Breast epithelium (tissue), 3 donors: ENCODE results near the gene OPHN1.

Experiments
- POLR2A ChIP-seq: fragments of 450-650 bp; IDR thresholded peaks from one replicate; pipeline ENCODE4 v1.6.1; 2016; ENCODE audit warnings: antibody characterized with exemption, mild to moderate bottlenecking, moderate library complexity
- POLR2AphosphoS5 ChIP-seq, 3 donors: sonication (generic); formaldehyde crosslinking; IDR thresholded peaks; one replicate each; pipeline ENCODE4 v1.6.1; 2017; ENCODE audit warnings: antibody characterized with exemption in 3 of 3
- TF ChIP-seq, protein P1 (sequence below), 3 donors: fragments of 450-650 bp; IDR thresholded peaks; one replicate each; pipeline ENCODE4 v1.5.1; 2016 to 2017; ENCODE audit warnings: antibody characterized with exemption in 3 of 3, mild to moderate bottlenecking in 3 of 3, moderate library complexity in 3 of 3

GRCh38 chrX:68375803-68376202, 57.5 kb downstream of the OPHN1 start:
- TF ChIP-seq POLR2A (no peak), POLR2AphosphoS5 (IDR thresholded peaks at IDR 0.05) (no peak)
- TF ChIP-seq, protein P1, sequence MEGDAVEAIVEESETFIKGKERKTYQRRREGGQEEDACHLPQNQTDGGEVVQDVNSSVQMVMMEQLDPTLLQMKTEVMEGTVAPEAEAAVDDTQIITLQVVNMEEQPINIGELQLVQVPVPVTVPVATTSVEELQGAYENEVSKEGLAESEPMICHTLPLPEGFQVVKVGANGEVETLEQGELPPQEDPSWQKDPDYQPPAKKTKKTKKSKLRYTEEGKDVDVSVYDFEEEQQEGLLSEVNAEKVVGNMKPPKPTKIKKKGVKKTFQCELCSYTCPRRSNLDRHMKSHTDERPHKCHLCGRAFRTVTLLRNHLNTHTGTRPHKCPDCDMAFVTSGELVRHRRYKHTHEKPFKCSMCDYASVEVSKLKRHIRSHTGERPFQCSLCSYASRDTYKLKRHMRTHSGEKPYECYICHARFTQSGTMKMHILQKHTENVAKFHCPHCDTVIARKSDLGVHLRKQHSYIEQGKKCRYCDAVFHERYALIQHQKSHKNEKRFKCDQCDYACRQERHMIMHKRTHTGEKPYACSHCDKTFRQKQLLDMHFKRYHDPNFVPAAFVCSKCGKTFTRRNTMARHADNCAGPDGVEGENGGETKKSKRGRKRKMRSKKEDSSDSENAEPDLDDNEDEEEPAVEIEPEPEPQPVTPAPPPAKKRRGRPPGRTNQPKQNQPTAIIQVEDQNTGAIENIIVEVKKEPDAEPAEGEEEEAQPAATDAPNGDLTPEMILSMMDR (IDR thresholded peaks at IDR 0.05) = no peak
